NCI-H1092 treated with DMSO at 0.1 percent for 48 hours (cell line): ENCODE measurements around the gene CLEC4E.
"Not testable (repeated sequence)": the region's sequence is repeated elsewhere in the genome, so short reads cannot be mapped to it uniquely, and the experiment has no call there.

Experiments
- DNase-seq: peaks from one replicate; lab custom pipeline; 2025; lab: John Stamatoyannopoulos, UW

CLEC4E gene

DNA sequence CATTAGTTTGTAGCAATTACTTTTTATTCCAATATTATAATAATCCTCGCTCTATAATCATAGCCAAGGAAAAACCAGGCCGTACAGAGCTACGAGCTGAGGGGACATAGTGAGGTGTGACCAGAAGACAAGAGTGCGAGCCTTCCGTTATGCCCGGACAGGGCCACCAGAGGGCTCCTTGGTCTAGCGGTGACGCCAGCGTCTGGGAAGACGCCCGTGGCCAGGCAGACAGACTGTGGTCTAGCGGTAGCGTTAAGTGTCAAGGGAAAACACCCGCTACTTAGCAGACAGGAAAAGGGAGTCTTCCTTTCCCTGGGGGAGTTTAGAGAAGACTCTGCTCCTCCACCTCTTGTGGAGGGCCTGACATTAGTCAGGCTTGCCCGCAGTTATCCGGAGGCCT, 2.9 kb downstream of the CLEC4E start:
- DNase-seq: not testable (repeated sequence)

DNA sequence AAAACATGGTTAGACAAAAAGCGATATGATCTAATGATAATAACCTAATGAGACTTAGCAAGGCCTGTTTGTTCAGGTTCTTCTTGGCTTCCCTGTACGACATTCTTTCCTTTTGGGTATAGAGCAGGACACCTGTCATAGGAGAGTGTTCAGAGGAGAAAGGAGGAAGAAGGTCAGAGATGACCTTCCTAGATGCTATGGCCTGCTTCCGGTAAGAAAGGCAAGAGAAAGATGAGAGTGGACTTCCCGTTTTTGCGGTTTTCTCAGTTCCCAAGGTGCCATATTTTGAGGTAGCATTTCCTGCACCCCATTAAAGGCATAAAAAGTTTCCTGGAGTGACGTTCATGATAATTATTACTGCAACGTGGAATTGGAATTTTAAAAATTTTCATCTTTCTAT, 8.7 kb downstream of the CLEC4E start:
- no peak for DNase-seq

DNA sequence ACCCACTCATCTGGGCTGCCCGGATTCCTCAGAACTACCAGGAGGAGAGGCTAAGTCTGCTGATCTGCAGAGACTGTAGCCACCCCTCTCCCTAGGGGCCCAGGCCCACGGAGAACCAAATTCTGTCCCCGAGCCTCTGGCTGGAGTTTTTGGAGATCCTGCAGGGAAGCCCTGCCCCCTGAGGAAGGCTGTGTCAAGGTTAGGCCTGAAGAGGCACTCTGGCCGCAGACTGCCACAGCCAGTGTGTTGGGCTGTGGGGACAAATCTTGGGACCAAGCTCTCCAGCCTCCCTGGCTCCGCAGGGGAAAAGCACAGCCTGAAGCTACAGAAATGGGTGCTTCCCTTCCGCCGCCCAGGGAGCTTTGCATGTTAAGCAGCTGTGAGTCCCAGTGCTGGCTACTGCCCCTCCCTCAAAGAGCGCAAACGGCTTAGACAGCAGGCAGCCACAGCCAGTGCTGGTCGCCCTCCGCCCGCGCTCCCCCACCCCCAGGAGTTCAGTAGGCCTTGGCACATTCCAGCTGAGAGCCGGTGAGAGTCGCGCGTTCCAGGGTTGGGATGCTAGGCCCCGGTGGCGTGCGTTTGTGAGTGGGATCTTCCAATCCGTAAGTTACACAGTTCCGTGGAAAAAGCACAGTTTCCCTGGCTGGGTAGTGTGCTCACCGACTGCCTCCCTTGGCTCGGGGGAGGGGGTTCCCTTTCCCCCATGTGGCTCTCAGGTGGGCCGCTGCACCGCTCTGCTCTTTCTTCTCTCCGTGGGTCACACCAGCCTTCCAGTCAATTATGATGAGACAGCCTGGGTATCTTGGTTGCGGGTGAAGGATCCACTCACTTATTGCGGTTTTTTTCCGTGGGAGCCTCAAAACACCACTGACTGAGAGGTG, 13.2 kb downstream of the CLEC4E start:
- DNase-seq: no peak

DNA sequence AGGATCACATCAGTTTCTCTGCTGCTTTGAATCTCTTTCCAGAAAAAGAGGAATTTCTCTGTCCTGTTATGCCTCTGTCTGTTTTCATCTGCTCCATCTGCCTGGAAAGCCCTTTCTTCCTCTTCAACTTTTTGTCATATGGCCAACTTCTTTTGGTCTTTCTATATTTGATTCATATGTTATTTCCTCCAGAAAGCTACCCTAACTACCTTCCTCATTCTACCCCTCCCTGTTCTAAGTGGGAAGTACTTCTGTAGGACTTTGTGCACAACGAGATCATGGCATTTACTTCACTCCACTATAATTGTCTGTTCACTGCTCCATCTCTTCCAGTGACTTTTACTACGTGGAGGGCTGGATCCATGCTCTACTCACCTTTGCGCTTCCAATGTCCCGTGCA, 21.5 kb downstream of the CLEC4E start:
- no peak for DNase-seq

DNA sequence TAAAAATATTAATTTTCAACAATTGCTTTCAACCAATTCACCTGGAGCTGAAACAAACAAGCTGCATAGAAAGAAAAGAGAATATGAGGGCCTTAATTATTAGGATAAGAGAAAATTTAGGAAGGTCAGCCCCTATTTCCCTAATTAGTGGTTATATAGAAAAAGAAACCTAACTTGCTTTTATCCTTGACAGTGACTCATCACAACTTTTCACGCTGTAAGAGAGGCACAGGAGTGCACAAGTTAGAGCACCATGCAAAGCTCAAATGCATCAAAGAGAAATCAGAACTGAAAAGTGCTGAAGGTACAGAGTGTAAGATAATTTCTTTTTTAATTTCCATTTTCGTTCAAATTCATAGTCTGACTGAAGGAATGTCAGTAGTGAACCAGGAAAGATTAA, 22.7 kb downstream of the CLEC4E start:
- DNase-seq: no peak

DNA sequence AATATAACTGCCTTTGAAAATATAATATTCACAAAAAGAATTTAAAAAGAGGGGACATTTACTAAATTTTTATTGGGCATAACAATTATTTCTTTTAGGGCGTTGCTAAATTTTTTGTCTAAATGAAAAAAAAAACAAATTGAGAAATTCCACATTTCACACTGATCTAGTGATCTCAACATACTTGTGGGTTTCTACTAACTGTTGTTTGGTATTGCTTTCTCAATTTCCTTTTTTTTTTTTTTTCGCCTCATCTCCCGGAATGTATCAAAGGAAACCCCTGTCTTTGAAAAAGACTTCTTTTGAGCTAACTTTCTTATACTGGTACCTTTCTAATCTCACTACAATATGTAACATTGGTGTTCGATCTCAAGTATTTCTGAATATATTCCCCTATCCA, 27.4 kb downstream of the CLEC4E start, which contains the start of gene CLEC4D:
TSS of gene CLEC4D (plus strand) at position 248 of the 400 bp plus-strand sequence. CDS start 230 bp downstream, outside the sequence.
- DNase-seq: no peak

DNA sequence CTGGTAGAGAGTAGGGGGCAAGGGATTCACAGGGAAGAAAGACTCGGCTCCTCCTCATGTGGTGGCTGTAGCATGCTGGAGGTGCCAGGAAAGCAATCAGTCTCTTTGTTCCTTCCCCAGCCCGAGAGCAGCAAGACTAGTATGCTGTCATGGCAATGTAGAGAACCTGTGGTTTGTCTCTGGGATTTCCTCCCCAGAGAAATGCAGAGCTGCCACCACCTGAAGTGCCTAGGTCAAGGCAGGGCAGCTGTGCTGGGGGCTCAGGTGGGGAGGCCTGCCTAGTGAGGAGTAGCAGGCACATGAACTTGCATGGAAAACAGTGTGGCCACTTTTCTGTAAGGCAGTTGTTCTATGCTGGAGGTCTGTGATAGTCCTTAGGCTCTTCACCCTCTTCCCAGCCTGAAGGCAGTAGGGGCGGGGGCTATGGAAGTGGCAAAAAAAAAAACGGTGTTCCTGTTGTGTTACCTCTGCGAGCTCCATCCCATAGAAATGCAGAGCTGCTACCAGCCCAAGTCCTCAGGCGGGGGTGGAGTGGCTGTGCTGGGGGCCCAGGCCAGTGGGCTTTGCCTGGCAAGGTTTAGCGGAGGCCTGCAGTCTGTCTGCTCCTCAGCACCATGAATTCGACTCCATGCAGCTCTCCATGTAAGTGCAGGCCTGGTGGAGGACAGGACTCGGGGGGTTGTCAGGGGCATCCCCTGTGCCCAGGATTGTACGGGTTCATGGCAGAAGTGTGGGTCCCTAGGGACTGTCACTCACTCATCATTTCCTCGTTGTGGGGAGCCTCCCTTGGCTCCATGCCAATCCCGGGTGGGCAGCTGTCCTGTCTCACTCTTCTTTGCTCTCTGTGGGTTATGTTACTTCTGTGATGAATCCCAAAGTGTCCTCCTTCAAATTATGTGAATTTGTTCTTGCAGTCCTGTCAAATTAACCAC, 31.5 kb downstream of the CLEC4E start:
- no peak for DNase-seq

DNA sequence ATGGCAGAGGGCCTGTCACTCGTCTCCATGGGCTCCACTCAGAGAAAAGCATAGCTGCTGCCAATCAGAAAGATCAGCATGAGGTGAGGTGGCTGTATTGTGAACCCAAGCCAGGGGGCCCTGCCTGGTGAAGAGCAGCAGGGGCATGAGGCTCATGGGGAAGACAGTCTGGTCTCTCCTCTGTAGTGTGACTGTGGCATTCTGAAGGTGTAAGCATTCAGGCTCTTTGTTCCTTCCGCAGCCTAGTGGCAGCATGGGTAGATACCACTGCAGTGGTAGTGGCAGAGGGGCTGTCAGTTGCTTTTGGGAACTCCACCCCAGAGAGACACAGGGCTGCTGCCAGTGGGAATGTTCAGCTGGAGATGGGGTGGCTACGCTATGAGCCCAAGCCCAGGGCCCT, 32.5 kb downstream of the CLEC4E start:
- DNase-seq: no peak

DNA sequence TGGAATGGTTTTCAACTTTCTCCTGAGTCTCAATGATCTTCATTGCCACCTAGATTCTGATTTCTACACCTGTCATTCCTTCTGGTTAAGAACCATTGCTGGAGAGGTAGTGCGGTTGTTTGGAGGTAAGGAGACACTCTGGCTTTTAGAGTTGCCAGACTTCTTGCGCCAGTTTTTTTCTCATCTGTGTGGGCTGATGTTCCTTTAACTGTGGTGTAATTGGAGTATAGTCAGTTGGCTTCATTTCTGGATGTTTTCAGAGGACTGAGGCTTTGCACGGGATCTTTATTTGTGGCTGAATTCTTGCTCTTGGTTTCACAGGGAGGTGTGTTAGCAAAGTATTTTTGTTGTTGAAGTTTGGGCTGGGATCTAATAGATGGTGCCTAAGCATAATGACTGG, 33.1 kb downstream of the CLEC4E start:
- DNase-seq: no peak

DNA sequence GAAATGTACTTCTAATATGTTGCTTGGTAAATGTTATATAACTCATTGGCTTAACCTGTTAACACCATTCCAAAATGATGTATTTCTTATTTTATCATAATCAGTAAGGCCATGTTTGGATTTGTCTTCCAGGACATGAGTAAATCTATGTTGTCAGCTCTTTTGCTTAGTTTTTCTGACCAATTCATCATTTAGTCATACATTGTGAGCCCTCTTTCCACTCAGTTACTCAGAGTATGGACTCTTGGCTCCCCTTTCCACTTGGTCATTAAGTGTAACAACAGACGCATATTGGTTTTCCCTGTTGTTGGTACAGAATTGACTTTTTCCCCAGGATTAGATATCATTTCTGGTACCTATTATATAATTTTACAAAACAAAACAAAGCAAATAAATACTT, 36.4 kb downstream of the CLEC4E start:
- no peak for DNase-seq

DNA sequence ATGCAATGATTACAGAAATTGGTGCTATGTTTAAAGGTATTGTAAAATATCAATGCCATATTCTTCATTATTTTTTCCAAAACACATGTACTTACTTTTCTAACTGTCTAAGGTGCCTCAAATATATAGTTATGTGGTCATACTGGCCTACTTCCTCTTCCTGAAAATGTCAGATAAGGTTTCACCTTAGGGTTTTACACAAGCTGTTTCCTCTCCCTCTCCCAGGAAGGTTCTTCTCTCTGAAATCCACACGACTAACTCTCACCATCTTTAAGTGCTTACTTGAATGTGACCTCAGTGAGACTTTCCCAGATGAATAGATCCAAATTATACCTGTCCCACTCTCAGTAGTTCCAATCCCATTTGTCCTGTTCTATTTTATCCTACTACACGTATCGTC, 39.0 kb downstream of the CLEC4E start:
- DNase-seq: no peak

DNA sequence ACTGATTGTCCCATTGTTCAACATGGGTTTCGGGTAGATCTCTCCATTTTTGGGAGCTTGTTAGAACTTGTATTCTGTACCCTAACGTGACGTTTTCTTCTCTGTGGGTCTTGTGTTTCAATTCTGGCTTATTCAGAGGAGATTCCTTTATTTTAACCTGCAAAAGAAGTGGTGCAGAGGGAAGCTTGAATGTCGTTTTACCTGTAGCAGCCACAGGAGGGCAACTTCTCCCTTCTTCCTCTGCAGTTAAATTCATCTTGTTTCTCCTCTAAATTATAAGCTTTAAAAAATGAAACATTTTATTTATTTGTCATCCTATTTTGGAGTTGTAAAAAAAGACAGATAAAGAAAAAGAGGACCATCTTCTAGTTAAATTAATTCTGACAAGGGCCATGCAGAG, 41.1 kb downstream of the CLEC4E start:
- DNase-seq: no peak

DNA sequence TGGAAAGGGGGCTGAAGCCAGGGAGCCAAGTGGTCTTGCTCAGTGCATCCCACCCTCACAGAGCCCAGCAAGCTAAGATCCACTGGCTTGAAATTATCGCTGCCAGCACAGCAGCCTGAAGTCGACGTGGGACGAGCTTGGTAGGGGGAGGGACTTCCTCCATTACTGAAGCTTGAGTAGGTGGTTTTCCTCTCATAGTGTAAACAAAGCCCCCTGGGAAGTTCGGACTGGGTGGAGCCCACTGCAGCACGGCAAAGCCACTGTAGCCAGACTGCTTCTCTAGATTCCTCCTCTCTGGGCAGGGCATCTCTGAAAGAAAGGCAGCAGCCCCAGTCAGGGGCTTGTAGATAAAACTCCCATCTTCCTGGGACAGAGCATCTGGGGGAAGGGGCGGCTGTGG, 44.6 kb downstream of the CLEC4E start:
- DNase-seq: not testable (repeated sequence)

DNA sequence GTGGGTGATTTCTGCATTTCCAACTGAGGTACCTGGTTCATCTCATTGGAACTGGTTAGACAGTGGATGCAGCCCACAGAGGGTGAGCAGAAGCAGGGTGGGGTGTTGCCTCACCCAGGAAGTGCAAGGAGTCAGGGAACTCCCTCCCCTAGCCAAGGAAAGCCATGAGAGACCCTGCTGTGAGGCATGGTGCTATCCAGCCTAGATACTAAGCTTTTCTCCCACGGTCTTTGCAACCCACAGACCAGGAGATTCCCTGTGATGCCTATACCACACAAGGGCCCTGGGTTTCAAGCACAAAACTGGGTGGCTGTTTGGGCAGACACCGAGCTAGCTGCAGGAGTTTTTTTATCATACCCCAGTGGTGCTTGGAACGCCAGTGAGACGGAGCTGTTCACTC, 45.0 kb downstream of the CLEC4E start:
- DNase-seq: not testable (repeated sequence)

DNA sequence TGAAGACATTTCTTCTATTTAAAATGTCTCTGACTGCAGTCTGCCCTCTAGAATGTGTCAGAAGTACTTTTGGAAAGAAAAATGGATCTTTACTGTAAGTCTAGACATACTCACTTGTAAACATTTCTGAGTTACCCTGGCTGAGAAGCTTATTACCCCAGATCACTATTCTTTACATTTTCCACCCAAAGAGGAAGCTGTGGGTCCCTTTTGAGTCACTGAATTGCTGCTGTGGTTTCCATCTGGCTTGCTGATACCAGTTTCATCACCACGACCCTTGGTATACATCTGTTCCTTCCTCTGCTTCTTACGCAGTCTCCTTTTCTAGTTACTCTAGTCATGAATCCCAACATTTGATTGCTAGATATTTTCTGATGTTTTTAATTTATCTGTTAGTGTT, 47.6 kb downstream of the CLEC4E start:
- DNase-seq: no peak

DNA sequence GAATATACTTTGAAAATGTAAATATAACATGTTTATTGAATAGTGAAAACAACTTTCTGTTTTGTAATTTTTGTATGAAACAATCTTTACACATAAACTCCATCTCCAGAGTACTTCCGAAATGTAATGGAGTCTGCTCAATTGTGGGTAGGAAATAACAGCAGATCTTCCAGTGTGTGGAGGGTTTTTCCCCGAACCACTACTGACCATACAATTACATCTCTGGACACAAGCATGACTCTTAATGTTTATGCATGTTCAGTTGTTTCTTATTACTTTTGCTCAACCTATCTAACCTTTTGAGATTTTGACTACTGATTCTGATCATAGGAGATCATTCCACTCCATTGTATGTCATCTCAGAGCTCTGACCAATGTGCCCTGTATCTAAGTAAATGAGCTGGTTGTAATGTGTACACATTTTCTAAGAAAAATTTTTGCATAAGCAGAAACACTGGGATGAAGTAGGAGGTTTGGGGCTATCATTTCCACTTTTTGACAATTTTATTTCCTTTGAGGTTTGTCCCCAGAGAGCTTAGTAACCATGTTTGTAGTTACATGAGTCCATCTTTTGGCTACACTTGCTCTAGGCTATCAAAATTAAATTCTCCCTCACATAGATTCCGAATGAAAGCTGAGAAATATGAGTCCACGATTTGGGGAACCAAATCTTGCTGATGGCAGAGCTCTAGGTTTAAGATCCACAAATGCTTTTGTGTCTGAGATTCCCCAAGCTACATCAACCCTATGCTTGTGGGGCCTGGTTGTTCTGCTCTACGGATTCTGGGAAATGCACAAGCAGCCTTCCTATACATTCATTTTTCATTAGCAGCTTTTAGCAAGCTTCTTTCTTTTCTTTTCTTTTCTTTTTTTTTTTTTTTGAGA, 48.8 kb downstream of the CLEC4E start:
- DNase-seq: no peak
